Measurements from ENCODE around the gene TBC1D7.
"Not testable (repeated sequence)": the region's sequence is repeated elsewhere in the genome, so short reads cannot be mapped to it uniquely, and the experiment has no call there.

The TBC1D7 gene

DNA sequence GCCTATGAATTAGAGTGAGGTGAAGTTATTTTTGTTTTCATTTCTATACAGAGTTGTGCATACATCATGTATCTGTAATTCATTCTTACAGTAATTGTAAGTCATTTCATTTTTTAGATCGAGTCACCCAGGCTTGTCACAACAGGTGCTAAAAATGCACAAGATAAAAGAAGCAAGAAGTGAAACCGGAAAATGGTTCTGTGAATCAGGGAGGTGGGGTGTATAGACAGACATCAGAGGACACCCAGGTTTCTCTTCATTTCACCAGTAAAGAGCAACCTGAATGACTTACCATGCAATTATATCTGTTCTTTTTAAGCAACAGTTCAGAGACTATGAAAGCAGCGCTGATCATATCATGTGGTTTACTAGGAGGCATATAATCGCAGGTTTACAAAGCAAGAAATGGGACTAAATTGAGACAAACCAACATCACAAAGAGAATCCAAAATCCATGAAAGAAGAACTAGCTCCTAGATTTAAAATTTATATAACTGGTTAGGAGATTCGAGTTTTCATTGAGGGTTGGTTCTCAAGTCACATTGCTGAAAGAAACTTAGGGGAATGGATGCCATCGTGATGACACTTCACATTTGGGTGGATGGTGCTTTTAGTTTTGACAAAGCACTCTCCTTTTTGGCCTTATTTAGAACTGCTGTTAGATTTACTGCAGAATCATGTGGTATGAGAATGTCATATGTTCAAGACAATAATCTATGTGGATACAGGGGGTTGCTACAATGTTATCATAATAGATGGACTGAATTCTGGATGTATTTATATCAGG lies 27.9 kb upstream of the TBC1D7 start:
- DNase-seq = peak; percentile 28

DNA sequence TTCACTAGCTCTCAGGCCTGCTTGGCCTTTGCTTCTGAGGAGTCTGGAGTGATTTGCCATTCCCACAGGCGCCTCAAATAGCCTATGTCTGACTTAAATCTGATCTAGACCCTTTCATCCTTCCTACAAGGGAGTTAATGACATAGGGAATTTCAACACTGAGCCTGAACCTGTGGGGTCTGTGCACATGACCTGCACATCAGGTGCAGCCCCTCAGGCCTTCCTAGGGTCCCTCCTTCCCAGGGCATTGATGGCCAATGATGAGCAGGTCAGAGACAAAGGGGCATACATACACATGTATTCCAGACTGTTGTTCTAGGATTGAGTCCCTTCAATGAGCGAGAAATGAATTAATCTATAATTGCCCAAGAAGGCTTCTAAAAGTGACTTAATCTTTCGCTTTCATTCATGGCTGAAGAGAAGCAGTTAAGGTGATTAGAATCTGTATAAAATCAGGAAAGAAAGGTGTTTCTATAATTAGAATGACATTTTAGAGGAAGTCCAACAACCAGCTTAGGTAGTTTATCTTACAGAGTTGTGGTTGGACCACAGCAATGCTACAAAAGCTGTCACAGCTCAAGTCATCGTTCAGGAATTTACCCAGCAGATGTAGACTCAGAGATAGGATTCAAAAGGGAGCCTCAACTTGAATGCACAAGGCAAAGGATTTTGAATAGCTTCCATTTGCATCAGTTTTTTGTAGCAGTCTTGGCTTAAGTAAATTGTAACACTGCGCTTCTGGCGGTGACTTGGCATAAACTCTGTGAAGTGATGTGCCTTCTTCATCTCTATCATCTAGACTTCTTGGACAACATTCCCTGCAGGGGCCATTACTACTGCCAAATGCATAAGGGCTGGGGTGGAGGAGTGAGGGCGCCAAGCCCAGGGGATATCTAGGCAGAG lies 27.0 kb upstream of the TBC1D7 start:
- peak; percentile 98 for DNase-seq

DNA sequence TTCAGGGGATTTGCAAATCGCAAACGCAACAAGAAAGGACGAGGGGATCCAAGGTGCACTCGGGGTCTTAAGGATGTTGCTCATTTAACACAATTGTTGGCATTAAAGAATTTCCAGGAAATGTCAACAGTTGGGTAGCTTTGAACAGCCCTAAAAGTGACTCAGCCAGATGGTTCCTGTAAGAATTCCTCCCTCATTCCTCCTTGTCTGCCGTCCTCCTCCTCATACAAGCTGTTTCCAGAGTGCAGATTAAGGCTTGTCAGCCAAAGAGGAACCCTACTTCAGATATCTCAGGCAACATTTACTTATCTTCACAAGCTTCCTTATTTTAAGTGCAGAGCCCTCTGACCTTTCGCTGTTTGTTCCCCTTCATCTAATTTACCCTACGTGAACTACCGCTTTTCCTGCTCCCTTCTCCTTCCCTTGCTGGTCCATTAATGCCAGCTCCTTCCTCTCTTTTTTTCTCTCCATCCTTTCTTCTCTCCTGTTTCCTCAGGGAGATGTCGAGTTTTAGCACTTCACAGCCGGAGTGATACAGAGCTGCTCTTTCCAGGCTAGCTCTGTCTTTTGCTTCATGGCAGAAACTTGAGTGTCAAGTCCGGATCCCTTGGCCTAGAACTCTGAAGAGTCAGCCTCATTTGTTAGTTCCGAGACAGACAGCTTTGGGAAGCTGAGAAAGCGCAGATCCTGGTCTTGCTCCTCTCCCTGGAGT lies 26.1 kb upstream of the TBC1D7 start:
- peak; percentile 86 for DNase-seq

DNA sequence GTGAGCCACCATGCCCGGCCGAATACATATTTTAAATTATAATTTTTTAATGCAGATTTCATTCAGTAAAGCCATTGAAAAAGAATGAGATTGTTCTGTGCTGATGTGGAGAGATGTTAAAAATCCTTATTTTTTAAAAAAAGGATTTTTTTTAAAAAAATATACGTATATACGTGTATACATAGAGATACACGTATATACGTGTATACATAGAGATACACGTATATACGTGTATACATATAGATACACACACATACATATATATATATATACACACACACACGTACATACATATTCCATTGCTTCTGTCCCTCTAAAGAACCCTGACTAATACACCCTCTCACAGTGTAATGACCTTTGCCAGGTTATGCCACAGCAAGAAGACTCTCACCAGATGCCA lies 23.8 kb upstream of the TBC1D7 start:
- no peak for DNase-seq

DNA sequence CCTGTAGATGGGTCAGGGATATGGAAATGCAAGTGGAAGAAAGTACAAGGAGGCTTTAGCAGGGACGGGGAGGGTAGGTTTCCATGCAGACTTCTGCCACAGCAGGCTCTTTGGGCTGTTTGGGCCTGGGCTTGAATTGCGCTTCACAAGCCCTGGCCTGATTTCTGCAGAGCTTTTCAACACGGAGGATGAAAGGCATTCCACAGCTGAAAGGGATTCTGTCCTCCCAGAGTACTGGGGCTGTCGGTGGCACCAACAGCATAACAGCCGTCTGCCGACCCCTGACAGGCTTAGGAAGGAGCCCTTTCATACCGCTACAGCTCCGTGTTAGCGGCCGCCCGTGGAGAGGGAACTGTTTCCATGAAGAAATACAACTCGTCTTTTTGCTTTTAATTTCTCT lies 22.9 kb upstream of the TBC1D7 start:
- no peak for DNase-seq

DNA sequence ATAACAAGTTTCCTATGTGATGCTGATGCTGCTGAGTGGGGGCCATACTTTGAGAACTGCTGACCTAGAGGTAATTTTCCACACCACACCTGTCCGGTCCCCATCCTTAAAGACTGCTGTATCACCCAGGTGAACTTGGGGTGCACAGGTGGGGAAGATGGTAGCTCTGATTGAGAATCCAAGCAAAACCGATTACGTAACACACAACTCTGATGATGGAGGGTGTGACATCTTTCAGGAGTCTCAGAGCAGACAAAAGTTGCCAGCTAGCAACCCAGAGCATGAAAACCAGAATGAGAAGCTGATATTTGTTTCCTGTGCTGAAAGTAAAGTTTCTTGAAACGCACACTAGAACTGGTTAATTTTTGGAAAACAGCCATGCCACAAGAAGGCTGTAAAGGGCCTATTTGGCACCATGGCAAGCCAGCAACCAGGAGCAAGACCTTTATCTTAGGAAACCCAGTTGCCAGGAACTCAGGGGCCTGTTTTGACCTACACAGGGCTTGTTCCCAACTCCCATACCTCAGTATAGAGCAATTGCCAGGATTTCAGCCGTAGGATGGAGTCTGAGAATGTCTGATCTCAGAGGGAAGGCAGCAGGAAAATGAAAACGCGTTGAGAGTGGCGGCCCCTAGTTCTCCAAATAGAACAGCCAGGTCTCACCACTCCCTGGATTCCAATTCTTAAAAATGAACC lies 21.6 kb upstream of the TBC1D7 start:
- DNase-seq = no peak

DNA sequence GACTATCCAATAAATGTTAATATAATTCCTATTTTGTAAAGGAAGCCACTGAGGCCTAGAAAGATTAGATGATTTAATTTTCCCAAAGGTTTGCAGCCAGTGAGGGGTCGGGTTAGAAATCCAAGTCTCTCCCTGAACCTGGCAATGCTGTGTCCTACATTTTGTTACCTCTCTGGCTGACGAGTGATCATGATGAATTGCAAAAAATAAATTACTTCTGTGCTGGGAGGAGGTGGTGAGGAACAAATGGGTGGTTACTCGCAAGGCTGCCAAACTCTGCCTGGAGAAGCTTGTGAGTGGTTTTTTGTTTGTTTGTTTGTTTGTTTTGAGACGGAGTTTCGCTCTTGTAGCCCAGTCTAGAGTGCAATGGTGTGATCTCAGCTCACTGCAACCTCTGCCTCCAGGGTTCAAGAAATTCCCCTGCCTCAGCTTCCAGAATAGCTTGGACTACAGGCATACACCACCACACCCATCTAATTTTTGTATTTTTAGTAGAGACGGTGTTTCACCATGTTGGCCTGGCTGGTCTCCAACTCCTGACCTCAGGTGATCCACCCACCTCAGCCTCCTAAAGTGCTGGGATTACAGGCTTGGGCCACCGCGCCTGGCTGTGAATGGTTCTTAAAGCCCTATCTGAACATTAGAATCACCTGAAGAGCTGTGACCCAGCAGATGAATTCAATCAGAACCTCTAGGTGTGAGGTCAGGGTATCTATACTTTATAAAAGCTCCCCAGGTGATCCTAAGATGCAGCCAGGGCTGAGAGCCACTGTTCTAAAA lies 20.2 kb upstream of the TBC1D7 start:
- DNase-seq = no peak

DNA sequence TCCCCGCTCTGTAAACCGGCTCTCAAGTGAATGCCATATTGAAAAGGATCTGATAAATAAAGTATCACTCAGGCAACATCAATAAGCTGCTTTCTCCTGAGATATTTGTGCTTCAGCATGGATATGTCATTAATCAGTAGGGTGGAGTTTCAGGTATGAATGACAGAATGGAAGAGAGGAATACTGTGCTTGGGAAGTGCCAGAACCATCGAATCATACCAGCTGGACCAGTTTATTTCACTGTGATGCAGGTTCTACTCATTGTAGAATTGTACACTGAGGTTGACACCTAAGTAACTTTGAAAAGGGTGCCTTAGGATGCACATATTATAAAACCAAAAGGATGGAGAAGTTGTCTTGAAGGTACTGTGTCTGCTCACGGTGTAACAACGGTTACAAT lies 17.9 kb upstream of the TBC1D7 start:
- DNase-seq = no peak

DNA sequence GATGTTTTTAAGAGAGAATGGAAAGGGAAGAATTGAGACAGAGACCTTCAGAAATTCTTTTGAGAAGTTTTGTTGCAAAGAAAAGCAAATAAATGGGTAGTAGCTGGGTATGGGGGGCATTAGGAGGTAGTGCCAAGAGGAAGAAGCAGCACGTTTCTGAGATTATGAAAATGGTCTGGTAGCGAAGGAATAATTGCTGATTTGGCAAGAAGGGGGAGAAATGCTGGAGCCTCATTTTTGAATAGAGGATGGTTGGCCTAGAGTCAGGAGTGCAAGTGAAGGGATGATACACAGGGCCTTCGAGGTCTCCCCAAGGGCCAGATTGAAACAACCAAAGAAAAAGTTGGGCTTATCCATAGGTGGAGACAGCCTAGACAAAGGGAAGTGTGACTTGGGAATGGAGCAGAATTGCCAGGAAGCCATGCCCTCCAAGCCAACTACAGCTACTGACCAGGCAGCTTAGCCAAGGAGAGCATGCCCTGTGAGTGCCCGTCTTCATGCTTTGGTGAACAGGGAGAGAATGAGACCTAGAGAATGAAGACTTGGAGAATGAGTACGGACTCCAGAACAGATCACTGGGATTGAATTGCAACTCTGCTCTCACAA lies 14.2 kb upstream of the TBC1D7 start:
- no peak for DNase-seq

DNA sequence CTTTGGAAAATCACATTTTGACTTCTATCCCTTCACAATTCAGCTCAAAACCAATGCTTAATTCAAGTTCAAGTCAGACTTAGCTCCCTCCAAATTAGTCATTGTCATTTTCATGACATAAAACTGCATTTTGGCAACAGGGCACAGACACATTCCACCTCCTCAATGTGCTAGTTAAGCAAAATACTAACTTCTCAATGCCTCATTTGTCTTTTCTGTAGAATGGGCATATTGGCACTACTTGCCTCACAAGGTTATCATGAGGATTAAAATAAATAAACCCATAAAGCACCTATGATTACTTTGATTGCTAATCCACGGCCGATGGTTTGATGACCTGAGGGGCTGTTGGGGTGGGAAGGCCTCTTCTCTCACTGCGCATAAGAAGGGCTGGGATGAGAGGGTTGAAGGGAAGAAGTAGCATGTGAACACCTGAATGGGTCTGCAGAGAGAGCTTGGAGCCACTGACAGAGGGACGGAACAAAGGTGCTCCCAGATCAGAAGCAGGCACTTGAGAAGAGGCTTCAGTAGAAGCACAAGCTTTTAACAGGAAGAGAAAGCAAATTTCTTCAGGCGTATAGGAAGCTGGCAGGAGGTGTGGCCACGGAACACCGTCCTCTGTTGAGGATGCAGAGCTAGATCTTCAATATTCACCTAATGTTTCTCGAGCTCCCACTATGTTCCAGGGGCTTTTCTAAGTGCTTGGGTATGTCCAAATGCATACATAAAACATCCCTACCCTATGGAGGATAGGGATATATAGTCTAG lies 11.7 kb upstream of the TBC1D7 start:
- DNase-seq = no peak

DNA sequence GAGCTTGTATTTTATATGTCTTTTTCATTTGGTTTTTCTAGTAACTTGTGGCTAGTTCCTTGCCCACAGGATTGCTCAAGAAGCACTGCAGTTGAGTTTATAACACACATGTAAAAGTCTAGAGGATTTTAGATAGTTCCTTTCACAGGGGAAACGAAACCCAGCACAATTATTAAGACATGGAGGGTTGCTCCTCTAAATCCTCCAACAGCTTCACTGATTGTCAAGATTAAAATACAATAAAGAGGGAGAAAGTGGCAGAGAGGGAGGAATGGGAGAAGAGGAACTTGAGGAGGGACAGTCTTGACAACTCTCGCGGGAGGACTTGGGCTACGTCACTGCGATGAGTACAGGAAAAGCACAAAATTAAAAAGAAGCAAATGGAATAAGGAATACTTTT lies 9.7 kb upstream of the TBC1D7 start:
- DNase-seq = no peak

DNA sequence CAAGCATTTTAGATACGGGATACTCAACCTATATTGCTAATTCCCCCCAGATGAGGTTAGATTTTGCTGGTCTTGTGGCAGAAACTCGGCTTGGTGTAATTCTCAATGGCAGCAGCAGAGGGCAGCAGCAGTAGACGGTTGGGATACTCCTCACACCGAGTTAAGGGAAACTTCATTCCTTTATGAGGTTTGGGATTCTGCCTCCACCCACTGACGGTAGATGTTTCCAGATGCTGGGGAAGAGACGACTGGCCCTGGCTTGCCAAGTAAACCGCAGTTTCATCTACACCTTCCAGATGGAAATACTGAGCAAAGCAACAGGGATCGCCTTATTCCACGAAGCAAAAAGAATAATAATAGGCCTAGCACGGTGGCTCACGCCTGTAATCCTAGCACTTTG lies 8.2 kb upstream of the TBC1D7 start:
- DNase-seq = peak; percentile 95

DNA sequence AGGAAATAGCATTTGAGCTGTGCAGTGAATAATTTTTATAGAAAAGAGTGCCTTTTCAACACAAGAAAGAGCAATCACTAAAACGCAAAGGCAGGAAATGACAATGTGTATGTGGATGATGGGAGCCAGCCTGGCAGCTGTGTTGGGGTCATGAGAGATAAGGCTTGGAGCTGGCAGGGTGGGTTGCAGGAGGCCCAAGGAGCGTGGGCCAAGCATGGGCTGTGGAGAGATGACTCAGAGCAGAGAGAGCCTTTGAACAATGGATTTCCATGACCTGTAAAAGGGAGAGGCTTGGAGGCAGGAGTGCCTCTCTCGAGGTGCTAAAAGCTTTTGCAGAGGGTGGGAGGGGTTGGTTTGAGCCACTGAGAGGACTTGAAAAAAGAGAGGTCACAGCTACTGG lies 6.6 kb upstream of the TBC1D7 start:
- no peak for DNase-seq

DNA sequence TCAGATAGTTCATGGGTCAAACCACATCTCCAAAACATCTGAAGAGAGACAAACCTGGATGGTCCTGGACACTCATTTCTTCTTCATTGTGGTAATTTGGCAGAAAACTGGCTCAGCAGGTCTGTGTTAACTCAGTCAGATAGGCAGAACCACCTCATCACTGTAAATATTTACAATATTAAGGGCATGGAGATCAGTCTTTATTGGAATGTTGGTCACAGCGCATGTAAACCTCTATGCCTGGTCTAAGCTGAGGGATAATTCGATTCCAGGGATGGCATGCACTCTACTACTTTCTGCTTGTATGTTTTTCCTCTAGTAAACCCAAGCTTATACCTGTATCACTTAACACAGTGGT lies 4.0 kb upstream of the TBC1D7 start:
- DNase-seq = no peak

DNA sequence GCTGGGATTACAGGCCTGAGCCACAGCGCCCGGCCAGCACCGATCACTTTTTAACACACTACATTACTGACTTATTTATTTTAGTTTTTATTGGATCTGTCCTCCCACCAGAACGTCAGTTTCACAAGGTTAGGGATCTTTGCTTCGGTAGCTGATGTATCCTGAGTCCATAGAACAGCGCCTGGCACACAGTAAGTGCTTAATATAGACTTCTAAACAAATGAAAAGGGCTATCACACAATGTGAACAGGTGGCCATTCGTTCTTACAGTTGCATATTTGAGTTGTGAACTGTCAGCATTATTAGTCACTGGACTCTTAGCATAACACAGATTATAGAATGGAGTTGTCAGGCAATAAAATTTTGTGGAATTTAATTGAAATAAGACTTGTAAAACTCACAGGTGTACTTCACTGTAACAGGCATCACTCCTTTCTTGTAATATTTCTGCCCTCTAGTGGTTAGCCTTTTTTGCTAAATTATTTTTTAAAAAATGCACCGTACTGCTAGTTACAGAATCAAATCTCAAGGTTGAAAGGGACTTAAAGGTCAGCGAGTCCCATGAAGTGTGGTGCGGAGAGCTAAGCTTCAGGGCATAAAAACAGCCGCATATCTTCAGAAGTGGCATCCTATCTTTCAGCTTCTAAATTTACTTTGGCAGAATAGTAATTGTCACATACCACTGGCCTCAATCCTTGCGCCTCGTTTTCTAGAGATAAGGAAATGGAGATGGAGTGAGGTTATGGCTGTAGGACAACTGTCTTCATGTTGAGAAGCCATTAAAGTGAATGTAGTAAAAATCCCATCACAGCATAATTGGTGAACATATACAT lies 3.4 kb upstream of the TBC1D7 start:
- DNase-seq = peak; percentile 11

DNA sequence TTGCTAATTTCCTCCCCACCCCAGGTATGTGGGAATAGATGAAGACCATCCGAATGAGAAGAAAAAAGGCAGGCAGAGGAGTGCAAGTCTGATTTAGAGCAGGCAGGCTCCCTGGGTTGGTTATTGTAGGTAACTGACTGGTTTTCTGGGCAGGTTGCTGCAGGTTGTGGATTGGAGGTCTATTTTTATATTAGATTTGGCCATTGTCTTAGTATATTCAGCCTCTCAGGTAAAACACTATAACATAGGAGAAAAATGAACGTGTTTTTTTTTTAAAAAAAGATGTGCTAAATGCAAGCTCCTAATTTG lies 492 bp upstream of the TBC1D7 start:
- no peak for DNase-seq

DNA sequence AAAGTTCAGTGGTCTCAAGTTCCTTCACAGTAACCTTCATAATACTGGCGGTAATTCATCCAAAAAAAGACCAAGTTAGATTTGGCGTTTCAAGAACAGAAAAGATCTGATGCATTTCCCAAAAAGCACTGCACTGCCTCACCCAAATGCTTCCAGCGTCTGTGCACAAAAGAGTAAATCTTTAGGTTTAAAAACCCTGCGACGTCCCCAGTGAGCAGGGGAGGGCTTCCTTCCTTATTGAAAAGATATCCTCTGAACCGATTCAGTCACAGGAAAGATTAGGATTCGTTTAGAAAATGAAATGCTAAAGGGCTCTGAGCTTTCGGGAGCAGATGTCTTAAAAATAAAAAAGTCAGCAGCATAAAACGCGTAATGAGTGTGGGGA lies 654 bp downstream of the TBC1D7 start:
- DNase-seq = no peak

DNA sequence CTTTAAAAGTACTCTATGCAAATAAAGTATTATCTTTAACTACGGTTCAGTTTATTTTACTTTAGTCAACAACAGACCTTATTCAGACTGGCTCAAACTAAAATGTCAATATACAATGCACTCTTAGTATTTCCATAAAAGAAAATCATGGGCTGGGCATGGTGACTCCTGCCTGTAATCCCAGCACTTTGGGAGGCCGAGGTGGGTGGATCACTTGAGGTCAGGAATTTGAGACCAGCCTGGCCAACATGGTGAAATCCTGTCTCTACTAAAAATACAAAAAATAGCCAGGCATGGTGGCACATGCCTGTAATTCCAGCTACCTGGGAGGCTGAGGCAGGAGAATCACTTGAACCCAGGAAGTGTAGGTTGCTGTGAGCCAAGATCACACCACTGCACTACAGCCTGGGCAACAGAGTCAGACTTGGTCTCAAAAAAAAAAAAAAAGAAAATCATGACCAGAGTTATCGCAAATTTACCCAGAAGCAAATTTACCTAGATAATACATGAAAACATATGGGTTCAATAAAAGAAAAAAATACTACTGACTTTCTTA lies 2.2 kb downstream of the TBC1D7 start:
- DNase-seq = not testable (repeated sequence)

DNA sequence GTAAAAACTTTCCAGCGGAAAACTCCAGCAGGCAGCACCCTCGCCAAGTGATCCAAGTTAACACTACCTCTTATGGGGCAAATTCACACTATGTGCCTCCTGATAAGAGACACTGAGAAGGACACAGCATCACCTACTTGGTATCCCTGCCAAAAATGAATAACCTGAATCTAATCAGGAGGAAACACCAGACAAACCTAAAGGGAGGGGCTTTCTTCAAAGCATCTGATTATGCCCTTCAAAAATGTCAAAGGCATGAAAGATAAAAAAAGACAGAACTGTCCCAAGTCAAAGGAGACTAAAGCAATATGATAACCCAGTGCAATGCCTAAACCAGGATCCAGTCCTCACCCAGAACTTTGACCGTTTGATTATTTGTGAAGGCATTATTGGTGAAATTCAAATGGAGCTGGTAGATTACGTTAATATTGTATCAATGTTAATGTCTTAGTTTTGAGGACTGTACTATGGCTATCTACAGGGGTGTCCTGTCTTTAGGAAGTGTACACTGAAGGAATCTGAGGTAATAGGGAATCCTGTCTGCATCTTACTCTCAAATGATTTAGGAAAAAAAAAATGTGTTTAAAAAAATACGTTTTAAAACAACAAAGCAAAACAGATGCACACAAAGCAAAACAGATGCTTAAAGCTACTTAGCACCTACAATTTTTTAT lies 8.3 kb downstream of the TBC1D7 start:
- no peak for DNase-seq

Data from fibroblast of skin of abdomen (primary cell).